ENCODE measurements around the gene RASL11B. TPM values are rescaled to one million over a fixed set of nuclear protein-coding genes. Genes with fewer than 3 reads are reported as not detected.

The RASL11B gene
- 0.06 and 0.54 TPM in 2 replicates for total RNA-seq

GRCh38 chr4:52861879-52862616, at the start of gene RASL11B:
Gene RASL11B (plus strand): TSS chr4:52862317. CDS start chr4:52862508, 191 bp downstream.

Other genes starting within 250 kb of the RASL11B start
- gene USP46, start 203.0 kb upstream of the RASL11B start, total RNA-seq, result 7.2 and 8.9 TPM in 2 replicates
- not detected in 2 replicates for gene ERVMER34-1, start 110.9 kb upstream of the RASL11B start, total RNA-seq